Stimulated activated CD4-positive, alpha-beta T cell treated with anti-CD3 and anti-CD28 coated beads, Interleukin-12 subunit alpha, Interleukin-12 subunit beta, amount 100 ng/mL, for 4 hours (primary cell): ENCODE measurements around the gene GNB4.

Source experiments
- DNase-seq: peaks from one replicate; pipeline ENCODE4 v3.0.0-alpha.2; 2020

Gene GNB4

DNA sequence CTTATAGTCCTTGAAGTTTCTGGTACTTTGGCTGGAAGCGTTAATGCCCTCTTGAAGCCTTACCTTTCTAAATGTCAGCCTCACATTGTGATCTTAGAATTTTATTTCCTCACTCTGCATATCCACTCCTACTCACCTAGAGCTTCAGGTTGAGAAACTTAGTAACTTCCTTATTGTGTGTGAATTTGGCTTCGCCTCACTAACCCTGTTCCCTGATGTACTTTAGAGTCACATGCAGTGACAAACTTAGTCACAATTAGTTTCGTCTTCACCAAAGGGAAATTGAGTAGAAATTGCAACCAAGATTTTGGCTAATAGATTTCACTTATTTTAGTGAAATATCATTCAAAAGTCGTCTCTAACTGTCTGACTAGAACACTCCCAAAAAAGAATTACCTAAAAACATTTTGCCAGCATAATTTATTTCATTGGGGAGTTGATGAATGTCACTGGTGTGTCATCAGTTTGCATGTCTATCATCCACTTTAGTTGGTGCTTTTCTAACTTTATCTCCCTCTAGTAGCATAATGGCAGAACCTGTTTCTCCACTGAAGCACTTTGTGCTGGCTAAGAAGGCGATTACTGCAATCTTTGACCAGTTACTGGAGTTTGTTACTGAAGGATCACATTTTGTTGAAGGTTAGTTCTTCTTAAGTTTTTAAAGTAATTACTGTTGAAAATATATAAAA lies 102.8 kb downstream of the GNB4 start:
- no peak for DNase-seq

DNA sequence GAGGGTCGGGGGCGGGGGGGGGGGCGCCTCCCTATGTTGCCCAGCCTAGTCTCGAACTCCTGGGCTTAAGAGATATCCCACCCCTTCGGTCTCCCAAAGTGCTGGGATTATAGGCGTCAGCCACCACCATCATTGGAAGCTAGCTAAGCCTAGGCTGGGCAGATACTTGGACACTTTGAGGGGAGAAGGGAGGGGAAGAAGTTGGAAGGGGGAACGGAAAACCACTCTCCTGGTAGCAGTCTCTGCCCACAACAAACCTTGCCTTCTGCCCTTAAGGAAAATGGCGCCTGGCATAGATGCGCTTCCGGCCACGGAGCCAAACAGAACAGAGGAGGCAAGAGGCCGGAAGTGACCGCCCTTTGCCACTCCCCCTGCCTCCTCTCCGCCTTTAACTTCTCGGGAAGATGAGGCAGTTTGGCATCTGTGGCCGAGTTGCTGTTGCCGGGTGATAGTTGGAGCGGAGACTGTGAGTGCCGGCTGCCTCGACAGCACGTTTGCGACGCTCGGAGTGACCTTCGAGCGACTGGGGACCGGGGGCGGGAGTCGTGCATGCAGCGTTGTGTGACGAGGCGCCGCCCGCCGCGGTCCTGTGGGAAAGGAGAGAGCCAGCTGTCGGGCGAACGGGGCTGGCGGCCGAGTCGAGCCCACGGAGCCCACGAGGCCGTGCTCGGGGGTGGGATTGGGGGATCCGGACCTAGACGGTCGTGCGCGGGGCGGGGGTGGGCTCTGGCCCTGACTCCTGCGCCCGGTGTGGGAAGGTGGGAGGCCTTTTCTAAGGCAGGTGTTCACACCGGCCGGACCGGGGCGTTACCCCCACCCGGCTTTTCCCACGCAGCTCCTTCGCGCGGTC lies 103.7 kb downstream of the GNB4 start, which contains the start of gene MFN1:
Gene MFN1 (plus strand): TSS at position 365 of the 850 bp plus-strand sequence. CDS start 1,143 bp downstream, outside the sequence.
- DNase-seq: peak; percentile 82
